ENCODE results near the gene ALOXE3.
A peak's percentile ranks its signal among the peaks of the same experiment; 100 is the strongest.

- TF ChIP-seq CTCF (IDR thresholded peaks at IDR 0.05) = no peak
- peak; percentile 81 to 88 for TF ChIP-seq POLR2A (IDR thresholded peaks at IDR 0.05)
These were observed 35.8 kb upstream of the ALOXE3 start for GRCh38 chr17:8153957-8154607.
